Astrocyte (in vitro differentiated cells and primary cell): ENCODE data around the gene CTU1. TPM values are rescaled to one million over a fixed set of nuclear protein-coding genes. Genes with fewer than 3 reads are reported as not detected.

Source experiments
- DNase-seq: peaks from one replicate; pipeline ENCODE4 v3.0.0-alpha.2; 2010; ENCODE audit warnings: low read depth
- FAIRE-seq: peaks from 2 replicates; lab custom pipeline; 2011; peaks lifted over from hg19 to GRCh38; lab: Jason Lieb, UNC
- H2AFZ ChIP-seq: 2 replicates; pipeline ENCODE4 v1.6.0; 2012; ENCODE audit warnings: low read depth, low read length, inconsistent platforms
- H3K27ac ChIP-seq: 2 replicates; pipeline ENCODE4 v1.5.1; 2011; ENCODE audit warnings: low read depth, low read length, inconsistent platforms
- H3K27me3 ChIP-seq: 2 replicates; pipeline ENCODE4 v1.6.0; 2011; ENCODE audit warnings: low read length, inconsistent platforms; ENCODE audit not compliant: insufficient read depth
- H3K36me3 ChIP-seq: 2 replicates; pipeline ENCODE4 v1.5.1; 2011; ENCODE audit warnings: low read length, inconsistent platforms; ENCODE audit not compliant: insufficient read depth
- H3K4me1 ChIP-seq: 2 replicates; pipeline ENCODE4 v1.5.1; 2011; ENCODE audit warnings: low read length, inconsistent platforms; ENCODE audit not compliant: insufficient read depth
- H3K4me2 ChIP-seq: 2 replicates; pipeline ENCODE4 v1.6.0; 2012; ENCODE audit warnings: low read length, inconsistent platforms
- H3K4me3 ChIP-seq: 2 replicates; pipeline ENCODE4 v1.5.1; 2011; ENCODE audit warnings: low read depth, mild to moderate bottlenecking, low read length, inconsistent platforms; ENCODE audit not compliant: insufficient read depth
- H3K79me2 ChIP-seq: 2 replicates; pipeline ENCODE4 v1.6.0; 2012; ENCODE audit warnings: mild to moderate bottlenecking, low read length, inconsistent platforms; ENCODE audit not compliant: insufficient read depth
- H3K9ac ChIP-seq: 2 replicates; pipeline ENCODE4 v1.6.0; 2012; ENCODE audit warnings: mild to moderate bottlenecking, low read length, inconsistent platforms
- H3K9me3 ChIP-seq: 2 replicates; pipeline ENCODE4 v1.5.1; 2012; ENCODE audit warnings: low read depth, mild to moderate bottlenecking, low read length, inconsistent platforms; ENCODE audit not compliant: insufficient read depth
- H4K20me1 ChIP-seq: 2 replicates; pipeline ENCODE4 v1.6.0; 2012; ENCODE audit warnings: low read length, inconsistent platforms; ENCODE audit not compliant: insufficient read depth
- H3K27ac Mint-ChIP-seq: one replicate; pipeline ENCODE4 v1.8.0; 2021; ENCODE audit warnings: mild to moderate bottlenecking, mixed read lengths; ENCODE audit not compliant: unreplicated experiment
- H3K27me3 Mint-ChIP-seq: one replicate; pipeline ENCODE4 v1.8.0; 2021; ENCODE audit warnings: low read depth, mixed read lengths; ENCODE audit not compliant: unreplicated experiment
- H3K36me3 Mint-ChIP-seq: one replicate; pipeline ENCODE4 v1.8.0; 2021; ENCODE audit warnings: low read depth, mixed read lengths; ENCODE audit not compliant: unreplicated experiment
- H3K4me1 Mint-ChIP-seq: one replicate; pipeline ENCODE4 v1.8.0; 2021; ENCODE audit warnings: low read depth, mixed read lengths; ENCODE audit not compliant: unreplicated experiment
- H3K4me3 Mint-ChIP-seq: one replicate; pipeline ENCODE4 v1.8.0; 2021; ENCODE audit warnings: mild to moderate bottlenecking, moderate library complexity, mixed read lengths; ENCODE audit not compliant: unreplicated experiment
- H3K9me3 Mint-ChIP-seq: one replicate; pipeline ENCODE4 v1.8.0; 2021; ENCODE audit warnings: mild to moderate bottlenecking, mixed read lengths; ENCODE audit not compliant: unreplicated experiment
- EZH2 ChIP-seq: IDR thresholded peaks from 2 replicates; pipeline ENCODE4 v1.6.1; 2012; ENCODE audit warnings: mild to moderate bottlenecking, low read length, inconsistent platforms; ENCODE audit not compliant: insufficient read depth
- total RNA-seq: library from RNA; stranded (reverse); gene quantifications from 2 replicates; pipeline ENCODE4 v1.2.1, GENCODE V29; 2021
- TF ChIP-seq, protein P1 (sequence below): IDR thresholded peaks from 2 replicates; pipeline ENCODE4 v1.5.1; 2011; ENCODE audit warnings: low read depth, mild to moderate bottlenecking, inconsistent platforms, low read length, moderate library complexity; ENCODE audit not compliant: insufficient read depth

The CTU1 gene
- total RNA-seq, 1 donor from 2014 or later: 6.4 TPM

- no peaks in the 10 kb centered on the region for H3K27me3 ChIP-seq
- Mint-ChIP-seq H3K27ac (no peak overlapping the region), H3K27me3 (peaks cover 14% of the 10 kb centered on the region), H3K4me3 (no peak overlapping the region), H3K9me3 (peaks cover 6% of the 10 kb centered on the region), H3K36me3 (peaks cover 2% of the 10 kb centered on the region), H3K4me1 (no peaks in the 10 kb centered on the region)
- no peaks in the 10 kb centered on the region for H3K9me3 ChIP-seq
- H3K27ac ChIP-seq: no peak overlapping the region
- no peak for TF ChIP-seq EZH2
- TF ChIP-seq, protein P1, sequence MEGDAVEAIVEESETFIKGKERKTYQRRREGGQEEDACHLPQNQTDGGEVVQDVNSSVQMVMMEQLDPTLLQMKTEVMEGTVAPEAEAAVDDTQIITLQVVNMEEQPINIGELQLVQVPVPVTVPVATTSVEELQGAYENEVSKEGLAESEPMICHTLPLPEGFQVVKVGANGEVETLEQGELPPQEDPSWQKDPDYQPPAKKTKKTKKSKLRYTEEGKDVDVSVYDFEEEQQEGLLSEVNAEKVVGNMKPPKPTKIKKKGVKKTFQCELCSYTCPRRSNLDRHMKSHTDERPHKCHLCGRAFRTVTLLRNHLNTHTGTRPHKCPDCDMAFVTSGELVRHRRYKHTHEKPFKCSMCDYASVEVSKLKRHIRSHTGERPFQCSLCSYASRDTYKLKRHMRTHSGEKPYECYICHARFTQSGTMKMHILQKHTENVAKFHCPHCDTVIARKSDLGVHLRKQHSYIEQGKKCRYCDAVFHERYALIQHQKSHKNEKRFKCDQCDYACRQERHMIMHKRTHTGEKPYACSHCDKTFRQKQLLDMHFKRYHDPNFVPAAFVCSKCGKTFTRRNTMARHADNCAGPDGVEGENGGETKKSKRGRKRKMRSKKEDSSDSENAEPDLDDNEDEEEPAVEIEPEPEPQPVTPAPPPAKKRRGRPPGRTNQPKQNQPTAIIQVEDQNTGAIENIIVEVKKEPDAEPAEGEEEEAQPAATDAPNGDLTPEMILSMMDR: no peak
- H2AFZ ChIP-seq: no peak overlapping the region
- H3K79me2 ChIP-seq: no peaks in the 10 kb centered on the region
- no peaks in the 10 kb centered on the region for H3K36me3 ChIP-seq
- no peaks in the 10 kb centered on the region for H3K4me1 ChIP-seq
- no peak overlapping the region for H3K9ac ChIP-seq
- DNase-seq (no peak), FAIRE-seq (no peak)
- no peak overlapping the region for H3K4me3 ChIP-seq
- H4K20me1 ChIP-seq: no peaks in the 10 kb centered on the region
- no peak overlapping the region for H3K4me2 ChIP-seq
Observed at GRCh38 chr19:51075998-51076397, 32.2 kb downstream of the CTU1 start.

DNA sequence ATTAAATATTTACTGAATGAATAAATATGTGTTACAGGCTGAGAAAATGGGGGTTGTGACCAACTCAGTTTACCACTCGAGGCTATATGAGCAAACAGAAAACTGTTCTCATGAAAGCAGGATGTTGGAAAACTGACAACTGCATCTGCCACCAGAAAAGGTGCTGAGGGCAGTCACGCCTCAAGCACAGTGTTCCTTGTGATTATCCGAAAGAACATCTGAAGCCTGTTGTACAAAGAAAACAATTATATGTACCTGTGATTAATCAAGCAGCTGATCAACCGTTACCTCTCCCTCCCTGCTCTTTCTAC lies 37.2 kb downstream of the CTU1 start:
- Mint-ChIP-seq H3K4me1 (no peaks in the 10 kb centered on the region), H3K9me3 (peaks cover 12% of the 10 kb centered on the region), H3K4me3 (no peak overlapping the region), H3K27me3 (peaks cover 16% of the 10 kb centered on the region), H3K36me3 (no peaks in the 10 kb centered on the region), H3K27ac (no peak overlapping the region)
- H3K9me3 ChIP-seq: no peaks in the 10 kb centered on the region
- no peaks in the 10 kb centered on the region for H3K79me2 ChIP-seq
- DNase-seq: no peak
- H4K20me1 ChIP-seq: no peaks in the 10 kb centered on the region
- no peak overlapping the region for H3K4me3 ChIP-seq
- no peaks in the 10 kb centered on the region for H3K36me3 ChIP-seq
- no peaks in the 10 kb centered on the region for H3K27me3 ChIP-seq
- TF ChIP-seq, protein P1: no peak
- TF ChIP-seq EZH2: no peak
- no peaks in the 10 kb centered on the region for H3K4me1 ChIP-seq
- no peak overlapping the region for H3K4me2 ChIP-seq
- H2AFZ ChIP-seq: no peak overlapping the region
- no peak overlapping the region for H3K27ac ChIP-seq
- no peak overlapping the region for H3K9ac ChIP-seq
- no peak for FAIRE-seq

DNA sequence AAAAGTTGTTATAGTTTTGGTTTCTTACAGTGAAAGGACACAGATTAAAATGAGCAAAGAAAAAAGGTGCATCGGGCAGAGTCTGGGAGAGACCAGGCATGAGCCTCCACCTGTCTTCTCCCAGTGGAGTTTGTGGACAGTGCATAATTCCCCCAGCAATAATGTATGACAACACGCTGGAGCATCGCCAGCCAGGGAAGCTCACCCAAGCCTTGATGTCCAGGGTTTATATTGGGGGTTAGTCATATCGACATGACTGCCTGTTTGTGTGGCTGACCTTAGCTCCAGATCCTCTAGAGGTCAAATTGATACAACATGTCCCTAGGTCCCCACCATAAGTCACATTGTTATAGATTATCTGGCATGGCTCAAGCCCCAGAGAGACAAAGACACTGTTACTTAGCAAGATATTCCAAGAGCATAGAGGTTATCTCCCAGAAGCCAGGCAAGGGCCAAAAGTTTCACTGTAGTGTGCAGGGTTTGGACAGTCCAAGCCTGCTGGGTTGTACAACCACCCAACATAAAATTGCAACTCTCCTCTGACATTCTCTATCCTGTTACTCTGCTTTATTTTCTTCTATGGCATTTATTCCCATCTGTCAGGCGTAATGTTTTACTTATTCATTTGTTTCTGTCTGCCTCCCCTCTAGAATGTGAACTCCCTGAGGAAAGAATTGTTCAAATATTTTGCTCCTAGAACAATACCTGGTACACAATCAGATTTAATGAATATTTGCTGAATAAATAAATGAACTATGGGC lies 37.7 kb downstream of the CTU1 start:
- DNase-seq: no peak
- no peak overlapping the region for H3K4me3 Mint-ChIP-seq
- Histone ChIP-seq H3K27ac (no peak overlapping the region), H3K36me3 (no peaks in the 10 kb centered on the region), H3K9me3 (no peaks in the 10 kb centered on the region), H3K4me1 (no peaks in the 10 kb centered on the region), H3K4me3 (no peak overlapping the region), H3K79me2 (no peaks in the 10 kb centered on the region), H3K27me3 (no peaks in the 10 kb centered on the region), H3K4me2 (no peak overlapping the region), H3K9ac (no peak overlapping the region), H2AFZ (no peak overlapping the region), H4K20me1 (no peaks in the 10 kb centered on the region)
- no peaks in the 10 kb centered on the region for H3K36me3 Mint-ChIP-seq
- H3K27me3 Mint-ChIP-seq: peaks cover 18% of the 10 kb centered on the region
- TF ChIP-seq EZH2: no peak
- TF ChIP-seq, protein P1: no peak
- no peak for FAIRE-seq
- peaks cover 14% of the 10 kb centered on the region for H3K9me3 Mint-ChIP-seq
- no peaks in the 10 kb centered on the region for H3K4me1 Mint-ChIP-seq
- H3K27ac Mint-ChIP-seq: no peak overlapping the region
